ENCODE data around the gene SLC38A6. TPM values are rescaled to one million over a fixed set of nuclear protein-coding genes. Genes with fewer than 3 reads are reported as not detected.
"Not testable (repeated sequence)": the region's sequence is repeated elsewhere in the genome, so short reads cannot be mapped to it uniquely, and the experiment has no call there.

The SLC38A6 gene
- total RNA-seq, 6 experiments from 2014 or later: 3.5 to 6.8 (median 5.9) TPM

DNA sequence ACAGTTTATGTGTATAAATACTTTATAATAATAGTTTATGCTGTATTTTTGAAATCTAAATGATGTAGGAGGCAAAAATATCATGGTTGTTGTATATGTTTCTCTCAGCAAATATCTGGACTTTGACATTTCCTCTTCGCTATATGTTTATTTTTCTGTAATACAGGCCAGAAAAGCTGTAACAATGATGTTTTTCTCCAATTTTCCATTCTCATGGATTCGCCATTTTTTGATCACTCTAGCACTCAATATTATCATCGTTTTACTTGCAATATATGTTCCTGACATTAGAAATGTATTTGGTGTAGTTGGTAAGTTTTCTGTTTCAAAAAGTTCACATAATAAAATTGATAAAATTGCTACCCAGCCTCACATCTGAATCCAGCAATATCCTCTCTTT, 70.6 kb downstream of the SLC38A6 start:
- no peak overlapping the region for H3K27ac ChIP-seq
- H3K4me3 ChIP-seq: no peak overlapping the region
- no peak for TF ChIP-seq POLR2A (IDR thresholded peaks at IDR 0.05)
- no peaks in the 10 kb centered on the region for H3K27me3 ChIP-seq
- H3K36me3 ChIP-seq: no peaks in the 10 kb centered on the region
- 84% methylated on average over 3 of the region's 3 CpGs for WGBS (ENCODE audit: insufficient coverage, low coverage, low lambda C conversion rate, missing lambda C conversion rate)
- intact Hi-C loops (cut with DNase I): no loop called here
- H3K4me1 ChIP-seq: no peaks in the 10 kb centered on the region
- ATAC-seq (no peak), DNase-seq (no peak)
- no peaks in the 10 kb centered on the region for H3K9me3 ChIP-seq

DNA sequence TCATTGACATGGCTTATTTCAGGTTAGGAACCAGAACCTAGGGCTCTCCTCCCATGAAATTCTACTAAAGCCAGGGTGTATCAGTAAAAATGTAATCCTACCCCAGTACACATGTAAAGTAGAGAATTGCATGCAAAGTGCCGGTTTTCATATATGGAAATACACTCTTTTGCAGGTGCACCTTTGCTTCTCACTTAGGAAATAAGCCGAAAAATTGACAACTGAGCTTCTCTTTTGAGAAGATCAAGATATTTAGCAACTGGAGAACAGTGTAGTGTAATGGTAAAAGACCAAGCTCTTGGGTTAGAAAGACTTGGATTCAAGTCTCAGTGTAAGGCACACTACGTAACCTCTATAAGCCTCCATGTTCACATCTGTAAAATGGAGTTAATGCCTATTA, 82.4 kb downstream of the SLC38A6 start:
- intact Hi-C loops (cut with DNase I): no loop called here
- DNase-seq (no peak), ATAC-seq (no peak)
- H3K27me3 ChIP-seq: no peaks in the 10 kb centered on the region
- H3K27ac ChIP-seq: no peak overlapping the region
- no peaks in the 10 kb centered on the region for H3K9me3 ChIP-seq
- H3K4me1 ChIP-seq: no peaks in the 10 kb centered on the region
- no peaks in the 10 kb centered on the region for H3K36me3 ChIP-seq
- H3K4me3 ChIP-seq: no peak overlapping the region
- WGBS (ENCODE audit: insufficient coverage, low coverage, low lambda C conversion rate, missing lambda C conversion rate): 92% methylated on average over 3 of the region's 3 CpGs
- TF ChIP-seq CTCF (IDR thresholded peaks at IDR 0.05) (no peak), POLR2A (IDR thresholded peaks at IDR 0.05) (no peak)

GRCh38 chr14:61064210-61064609, 83.2 kb downstream of the SLC38A6 start:
- no peaks in the 10 kb centered on the region for H3K27me3 ChIP-seq
- WGBS (ENCODE audit: insufficient coverage, low coverage, low lambda C conversion rate, missing lambda C conversion rate): 94% methylated on average over 2 of the region's 2 CpGs
- H3K27ac ChIP-seq: no peak overlapping the region
- TF ChIP-seq CTCF (IDR thresholded peaks at IDR 0.05) (no peak), POLR2A (IDR thresholded peaks at IDR 0.05) (no peak)
- no peak overlapping the region for H3K4me3 ChIP-seq
- no peaks in the 10 kb centered on the region for H3K9me3 ChIP-seq
- intact Hi-C loops (cut with DNase I): no loop called here
- ATAC-seq (no peak), DNase-seq (no peak)
- H3K36me3 ChIP-seq: no peaks in the 10 kb centered on the region
- H3K4me1 ChIP-seq: no peaks in the 10 kb centered on the region

DNA sequence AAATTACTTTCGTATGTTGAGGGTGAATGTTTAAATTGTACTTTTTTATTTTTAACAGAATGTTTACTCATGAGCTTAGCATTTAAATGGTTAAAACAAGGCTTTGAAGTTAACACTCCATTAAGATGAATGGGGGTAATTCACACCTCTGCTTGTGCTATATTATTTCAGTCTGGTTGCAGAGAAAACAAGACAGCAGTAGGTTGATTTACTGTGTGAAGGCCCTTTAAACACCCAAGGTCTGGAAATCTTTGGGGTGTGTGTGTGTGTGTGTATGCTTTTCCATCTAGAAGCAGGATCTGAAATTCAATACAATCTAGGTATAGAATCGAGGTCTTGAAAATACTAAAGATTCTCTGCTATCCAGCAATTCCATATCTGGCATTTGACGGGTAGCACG, 83.8 kb downstream of the SLC38A6 start:
- intact Hi-C loops (cut with DNase I): no loop called here
- H3K27me3 ChIP-seq: no peaks in the 10 kb centered on the region
- TF ChIP-seq CTCF (IDR thresholded peaks at IDR 0.05) (no peak), POLR2A (IDR thresholded peaks at IDR 0.05) (no peak)
- DNase-seq: no peak
- H3K4me3 ChIP-seq: no peak overlapping the region
- ATAC-seq: no peak
- H3K27ac ChIP-seq: no peak overlapping the region
- no peaks in the 10 kb centered on the region for H3K9me3 ChIP-seq
- WGBS (ENCODE audit: insufficient coverage, low coverage, low lambda C conversion rate, missing lambda C conversion rate): 95% methylated on average over 4 of the region's 4 CpGs
- H3K36me3 ChIP-seq: no peaks in the 10 kb centered on the region
- H3K4me1 ChIP-seq: no peaks in the 10 kb centered on the region

DNA sequence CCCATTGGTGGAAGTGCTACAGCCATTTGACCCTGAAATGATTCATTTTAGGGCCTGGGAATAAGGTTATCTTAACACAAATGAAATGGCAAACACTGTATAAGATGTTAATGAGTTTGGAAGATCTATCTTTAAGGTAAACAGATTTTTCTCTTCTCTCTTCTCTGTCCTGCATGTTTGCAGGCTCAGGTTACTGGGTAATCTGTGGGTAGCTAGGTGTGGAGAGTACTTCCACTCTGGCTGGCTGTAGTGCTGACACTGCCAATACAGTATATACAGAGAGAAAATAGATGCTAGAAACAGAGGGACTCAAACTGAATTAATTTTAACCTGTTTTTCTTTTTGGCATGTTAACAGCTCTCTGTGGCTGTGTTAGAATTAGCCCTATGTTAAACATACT, 84.6 kb downstream of the SLC38A6 start:
- DNase-seq (no peak), ATAC-seq (no peak)
- Histone ChIP-seq H3K4me1 (no peaks in the 10 kb centered on the region), H3K27me3 (no peaks in the 10 kb centered on the region), H3K4me3 (no peak overlapping the region), H3K36me3 (no peaks in the 10 kb centered on the region), H3K9me3 (no peaks in the 10 kb centered on the region), H3K27ac (no peak overlapping the region)
- intact Hi-C loops (cut with DNase I): no loop called here
- TF ChIP-seq CTCF (IDR thresholded peaks at IDR 0.05): no peak
- no peak for TF ChIP-seq POLR2A (IDR thresholded peaks at IDR 0.05)

DNA sequence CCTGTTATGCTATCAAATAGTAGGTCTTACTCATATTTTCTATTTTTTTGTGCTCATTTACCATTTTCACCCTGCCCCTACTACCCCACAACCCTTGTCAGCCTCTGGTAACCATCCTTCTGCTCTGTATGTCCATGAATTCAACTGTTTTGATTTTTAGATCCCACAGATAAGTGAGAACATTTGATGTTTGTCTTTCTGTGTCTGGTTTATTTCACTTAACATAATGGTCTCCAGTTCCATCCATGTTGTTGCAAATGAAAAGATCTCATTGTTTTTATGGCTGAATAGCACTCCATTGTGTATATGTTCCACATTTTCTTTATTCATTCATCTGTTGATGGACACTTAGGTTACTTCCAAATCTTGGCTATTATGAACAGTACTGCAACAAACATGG, 91.4 kb downstream of the SLC38A6 start:
- H3K9me3 ChIP-seq; H3K27me3 ChIP-seq; H3K4me1 ChIP-seq; ATAC-seq; H3K36me3 ChIP-seq; H3K4me3 ChIP-seq; DNase-seq; H3K27ac ChIP-seq; intact Hi-C loops (cut with DNase I): not testable (repeated sequence)

All from right lobe of liver (tissue), 6 donors.